Activated CD4-positive, alpha-beta T cell treated with anti-CD3 and anti-CD28 coated beads, Interleukin-2, amount 50 U/mL, for 24 hours (primary cell): ENCODE data around the gene PPP1R36.
A peak's percentile ranks its signal among the peaks of the same experiment; 100 is the strongest.
"Not testable (repeated sequence)": the region's sequence is repeated elsewhere in the genome, so short reads cannot be mapped to it uniquely, and the experiment has no call there.

Experiments
- DNase-seq, 2 donors: peaks; one replicate each; pipeline ENCODE4 v3.0.0-alpha.2; 2020; ENCODE audit warnings: low read depth in 1 of 2, low spot score in 1 of 2

The PPP1R36 gene

DNA sequence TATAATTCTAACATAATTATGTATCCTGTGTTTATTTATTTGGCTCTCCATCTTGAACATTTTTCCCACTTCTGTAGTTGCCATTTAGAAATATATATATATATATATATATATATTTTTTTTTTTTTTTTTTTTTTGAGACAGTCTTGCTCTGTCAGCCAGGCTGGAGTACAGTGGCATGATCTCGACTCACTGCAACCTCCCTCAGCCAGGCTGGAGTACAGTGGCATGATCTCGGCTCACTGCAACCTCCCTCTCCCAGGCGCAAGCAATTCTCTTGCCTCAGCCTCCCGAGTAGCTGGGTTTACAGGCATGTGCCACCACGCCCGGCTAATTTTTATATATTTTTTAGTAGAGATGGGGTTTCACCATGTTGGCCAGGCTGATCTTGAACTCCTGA lies 32.1 kb upstream of the PPP1R36 start:
- not testable (repeated sequence) for DNase-seq

DNA sequence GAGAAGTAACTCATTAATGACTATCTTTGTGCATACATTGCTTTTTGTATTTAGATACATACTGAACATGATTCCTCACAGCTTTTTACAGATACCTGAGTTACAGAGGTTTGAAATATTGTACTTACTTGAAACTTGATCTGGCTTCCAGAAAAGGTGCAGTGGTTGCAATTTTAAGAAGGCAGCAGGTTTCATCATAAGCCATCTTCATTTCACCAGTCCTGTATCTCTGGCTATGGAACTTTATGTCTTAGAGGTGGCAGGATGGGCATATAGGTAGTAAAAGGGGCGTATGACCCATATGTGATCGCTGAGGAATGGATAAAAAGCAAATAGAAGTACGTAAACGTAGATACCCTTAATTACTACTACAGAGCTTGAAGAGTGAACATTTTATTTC lies 31.5 kb upstream of the PPP1R36 start:
- no peak for DNase-seq

DNA sequence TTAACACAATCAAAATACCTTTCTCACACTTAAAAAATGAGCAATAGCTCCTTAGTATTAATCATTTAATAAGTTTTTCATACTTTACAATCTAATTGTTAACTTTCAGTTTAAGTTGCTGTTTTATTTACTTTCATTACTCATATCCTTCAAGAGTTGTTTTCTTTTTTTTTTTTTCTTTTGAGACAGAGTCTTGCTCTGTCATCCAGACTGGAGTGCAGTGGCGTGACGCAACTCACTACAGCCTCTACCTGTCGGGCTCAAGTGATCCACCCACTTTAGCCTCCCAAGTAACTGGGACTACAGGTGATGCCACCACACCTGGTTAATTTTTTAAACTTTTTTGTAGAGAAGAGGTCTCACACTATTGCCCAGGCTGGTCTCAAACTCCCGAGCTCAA lies 29.1 kb upstream of the PPP1R36 start:
- DNase-seq, result no peak

DNA sequence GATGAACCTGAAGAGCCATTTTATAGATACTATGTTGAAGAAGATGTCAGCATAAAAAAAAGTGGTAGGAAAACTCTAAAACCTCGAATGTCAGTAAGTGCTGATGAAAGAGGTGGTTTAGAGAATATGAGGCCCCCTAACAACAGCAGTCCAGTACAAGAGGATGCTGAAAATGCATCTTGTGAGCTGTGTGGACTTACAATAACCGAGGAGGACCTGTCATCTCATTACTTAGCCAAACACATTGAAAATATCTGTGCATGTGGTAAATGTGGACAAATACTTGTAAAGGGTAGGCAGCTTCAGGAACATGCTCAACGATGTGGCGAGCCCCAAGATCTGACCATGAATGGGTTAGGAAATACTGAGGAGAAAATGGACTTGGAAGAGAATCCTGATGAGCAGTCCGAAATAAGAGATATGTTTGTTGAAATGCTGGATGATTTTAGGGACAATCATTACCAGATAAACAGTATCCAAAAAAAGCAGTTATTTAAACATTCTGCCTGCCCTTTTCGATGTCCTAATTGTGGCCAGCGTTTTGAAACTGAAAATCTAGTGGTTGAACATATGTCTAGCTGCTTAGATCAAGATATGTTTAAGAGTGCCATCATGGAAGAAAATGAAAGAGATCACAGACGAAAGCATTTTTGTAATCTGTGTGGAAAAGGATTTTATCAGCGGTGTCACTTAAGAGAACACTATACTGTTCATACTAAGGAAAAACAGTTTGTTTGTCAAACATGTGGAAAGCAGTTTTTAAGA lies 27.0 kb upstream of the PPP1R36 start:
- no peak for DNase-seq

DNA sequence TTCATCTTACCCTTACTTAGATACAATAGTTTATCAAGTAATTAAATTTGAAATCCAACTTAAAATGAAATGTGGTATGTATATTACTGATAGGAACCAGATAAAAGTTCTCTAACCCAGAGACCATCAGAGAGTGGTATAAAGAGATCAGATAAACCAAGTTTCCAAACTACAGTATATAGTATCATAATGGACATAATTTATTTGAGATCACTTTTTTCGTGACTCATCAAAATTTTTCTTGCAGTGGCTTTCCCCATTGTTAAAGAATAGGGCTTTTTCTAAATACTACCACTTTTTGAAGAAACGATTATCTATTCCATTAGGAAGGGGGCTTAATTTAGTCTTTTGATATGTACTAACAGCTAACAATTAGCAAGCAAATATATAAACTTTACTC lies 24.4 kb upstream of the PPP1R36 start:
- no peak for DNase-seq

- no peak for DNase-seq
Measured at GRCh38 chr14:64531567-64531966, 18.2 kb upstream of the PPP1R36 start.

DNA sequence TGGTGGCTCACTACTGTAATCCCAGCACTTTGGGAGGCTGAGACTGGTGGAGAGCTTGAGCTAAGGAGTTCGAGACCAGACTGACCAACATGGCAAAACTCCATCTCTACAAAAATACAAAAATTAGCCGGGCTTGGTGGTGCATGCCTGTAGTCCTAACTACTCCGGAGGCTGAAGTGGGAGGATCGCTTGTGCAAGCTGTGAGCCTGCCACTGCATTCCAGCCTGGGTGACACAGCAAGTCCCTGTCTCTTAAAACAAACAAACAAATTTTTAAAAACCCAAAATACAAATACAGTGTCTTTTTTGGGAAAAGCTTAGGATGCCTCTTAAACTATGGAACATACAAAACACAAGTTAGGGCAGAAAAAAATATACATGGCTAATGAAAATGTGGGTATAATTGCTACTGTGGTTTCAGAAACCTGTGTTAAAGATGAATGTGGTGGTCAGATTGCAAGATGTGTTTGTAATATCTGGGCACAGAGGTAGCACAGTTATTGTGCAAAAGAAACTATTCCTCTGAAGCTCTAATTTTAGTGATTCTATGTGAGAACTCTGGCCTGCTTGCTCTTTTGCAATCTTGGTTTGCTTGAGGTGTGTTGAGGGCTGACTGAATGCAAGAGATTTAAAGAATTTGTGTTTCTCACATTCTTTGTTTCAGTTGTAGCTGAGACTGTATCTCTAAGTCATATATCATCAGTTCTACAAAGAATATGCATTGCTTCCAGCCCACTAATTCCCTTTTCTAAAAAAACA lies 13.1 kb upstream of the PPP1R36 start:
- DNase-seq, result no peak

- DNase-seq, result peak; percentile 80 to 92
Measured at GRCh38 chr14:64540208-64541202, 9.3 kb upstream of the PPP1R36 start, which contains the start of gene HSPA2. TSS of gene HSPA2 (plus strand) at chr14:64540741. CDS start at chr14:64540850, 109 bp downstream.

- DNase-seq, result no peak
Measured at GRCh38 chr14:64541261-64541971, 8.3 kb upstream of the PPP1R36 start.

- DNase-seq, result no peak
Measured at GRCh38 chr14:64541972-64542835, 7.6 kb upstream of the PPP1R36 start.

GRCh38 chr14:64542836-64543201 lies 6.9 kb upstream of the PPP1R36 start:
- DNase-seq, result no peak

DNA sequence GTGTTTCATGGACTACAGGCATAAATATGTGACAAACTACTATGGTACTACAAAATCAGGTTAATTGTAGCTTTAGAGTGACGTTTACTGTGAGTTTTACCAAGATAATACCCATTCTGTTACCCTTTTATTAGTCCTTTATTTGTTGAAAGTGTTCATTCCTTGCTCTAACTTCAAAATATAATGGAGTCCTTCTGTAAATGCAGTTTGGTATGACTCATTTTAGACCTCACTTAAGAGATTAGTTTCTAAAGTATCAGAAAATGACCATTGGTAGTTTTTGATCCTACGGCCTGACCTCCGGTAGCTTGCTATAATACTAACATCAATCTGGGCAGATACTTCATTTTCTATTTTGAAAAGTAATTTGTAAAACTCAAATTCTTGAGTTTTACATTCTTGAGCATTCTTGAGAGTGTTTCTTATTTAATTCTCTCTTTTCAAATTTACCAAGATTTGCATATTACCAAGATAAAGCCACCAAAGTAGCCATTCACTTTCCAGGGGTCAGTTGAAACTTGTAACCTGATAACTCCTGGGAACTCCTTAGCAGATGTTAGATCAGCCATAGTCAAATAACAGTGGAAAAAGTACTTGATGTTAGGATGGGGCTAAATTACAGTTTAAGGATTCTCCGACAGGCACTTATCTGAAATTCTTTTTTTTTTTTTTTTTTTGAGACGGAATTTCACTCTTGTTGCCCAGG lies 5.0 kb upstream of the PPP1R36 start:
- no peak for DNase-seq

DNA sequence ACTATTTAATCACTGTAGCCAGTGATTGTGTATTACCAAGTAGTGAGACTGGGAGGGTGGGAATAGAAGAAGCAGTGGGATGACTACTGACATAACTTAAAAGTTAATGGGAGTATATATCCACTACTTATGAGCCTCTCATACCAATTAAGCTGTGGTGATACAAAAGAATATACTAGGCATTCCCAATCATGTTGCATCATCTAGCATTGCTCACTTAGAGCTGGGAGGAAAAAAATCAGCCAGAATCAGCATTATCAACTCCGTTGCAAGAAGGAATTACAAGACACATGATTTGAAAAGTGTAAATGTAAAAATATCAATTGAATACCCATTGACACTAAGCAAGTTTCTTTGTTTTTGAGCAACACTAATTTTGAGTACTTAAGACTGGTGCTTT lies 745 bp upstream of the PPP1R36 start:
- no peak for DNase-seq

- no peak for DNase-seq
Measured at GRCh38 chr14:64550621-64551333, 1.0 kb downstream of the PPP1R36 start.

GRCh38 chr14:64554556-64554955 lies 4.8 kb downstream of the PPP1R36 start:
- DNase-seq, result no peak

DNA sequence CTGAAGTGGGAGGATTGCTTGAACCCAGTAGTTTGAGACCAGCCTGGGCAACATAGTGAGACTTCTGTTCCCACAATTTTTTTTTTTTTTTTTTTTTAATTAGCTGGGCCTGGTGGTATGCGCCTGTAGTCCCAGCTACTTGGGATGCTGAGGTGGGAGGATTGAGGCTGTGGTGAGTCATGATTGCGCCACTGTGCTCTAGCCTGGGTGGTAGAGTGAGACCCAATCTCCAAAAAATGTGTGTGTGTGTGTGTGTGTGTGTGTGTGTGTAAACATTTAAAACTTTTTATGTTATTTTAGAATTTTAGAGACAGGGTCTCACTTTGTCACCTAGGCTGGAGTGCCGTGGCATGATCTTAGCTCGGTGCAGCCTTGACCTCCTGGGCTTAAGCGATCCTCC lies 6.8 kb downstream of the PPP1R36 start:
- no peak for DNase-seq

DNA sequence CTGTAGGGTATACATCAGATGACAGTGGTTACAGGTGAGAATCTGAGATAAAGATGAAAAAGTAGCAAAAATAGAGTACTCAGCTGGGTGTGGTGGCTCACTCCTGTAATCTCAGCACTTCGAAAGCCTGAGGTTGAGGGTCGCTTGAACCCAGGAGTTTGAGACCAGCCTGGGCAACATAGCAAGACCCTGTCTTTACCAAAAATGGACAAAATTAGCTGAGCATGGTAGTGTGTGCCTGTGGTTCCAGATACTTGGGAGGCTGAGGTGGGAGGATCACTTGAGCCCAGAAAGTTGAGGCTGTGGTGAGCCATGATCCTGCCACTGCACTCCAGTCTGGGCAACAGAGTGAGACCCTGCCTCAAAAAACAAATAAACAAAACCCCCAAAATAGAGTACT lies 8.5 kb downstream of the PPP1R36 start:
- not testable (repeated sequence) for DNase-seq

GRCh38 chr14:64561631-64562030 lies 11.9 kb downstream of the PPP1R36 start:
- DNase-seq, result no peak

- no peak for DNase-seq
Measured at GRCh38 chr14:64562436-64562835, 12.7 kb downstream of the PPP1R36 start.
